GM18507 (cell line): ENCODE measurements around the gene ARMCX2.
"Not testable (repeated sequence)": the region's sequence is repeated elsewhere in the genome, so short reads cannot be mapped to it uniquely, and the experiment has no call there.

Experiments used
- DNase-seq: peaks from one replicate; pipeline ENCODE4 v3.0.0; 2011; ENCODE audit warnings: low read depth; ENCODE audit not compliant: insufficient read length; ENCODE audit errors: extremely low spot score
- FAIRE-seq: peaks from 2 replicates; lab custom pipeline; 2011; peaks lifted over from hg19 to GRCh38; lab: Jason Lieb, UNC

Gene ARMCX2

DNA sequence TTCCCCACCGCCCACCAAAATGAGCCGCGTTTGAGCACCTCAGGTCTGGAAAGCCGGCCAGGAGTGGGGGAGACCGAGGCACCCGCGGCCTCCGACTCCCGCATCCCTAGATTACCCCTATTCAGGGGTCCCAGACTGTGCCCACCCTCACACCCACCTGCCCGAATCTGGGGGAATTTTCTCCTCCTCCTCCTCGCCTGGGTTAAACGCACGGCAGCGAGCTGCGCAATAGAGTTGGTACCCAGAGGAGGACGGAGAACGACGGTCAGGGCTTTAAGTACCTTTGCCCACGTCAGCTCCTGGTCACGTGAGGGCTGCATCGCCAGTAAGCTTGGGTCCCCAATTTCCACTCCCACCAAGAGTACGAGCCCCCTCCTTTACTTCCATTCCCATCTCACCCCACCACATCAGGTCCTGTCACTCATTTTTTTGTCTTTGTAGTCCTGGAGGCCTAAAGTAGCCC lies at the start of gene ARMCX2:
Gene ARMCX2, minus strand, starts transcription at position 250 of the 463 bp plus-strand sequence. CDS start 2,262 bp downstream, outside the sequence.
- peak; percentile 61 for FAIRE-seq
- DNase-seq: no peak

DNA sequence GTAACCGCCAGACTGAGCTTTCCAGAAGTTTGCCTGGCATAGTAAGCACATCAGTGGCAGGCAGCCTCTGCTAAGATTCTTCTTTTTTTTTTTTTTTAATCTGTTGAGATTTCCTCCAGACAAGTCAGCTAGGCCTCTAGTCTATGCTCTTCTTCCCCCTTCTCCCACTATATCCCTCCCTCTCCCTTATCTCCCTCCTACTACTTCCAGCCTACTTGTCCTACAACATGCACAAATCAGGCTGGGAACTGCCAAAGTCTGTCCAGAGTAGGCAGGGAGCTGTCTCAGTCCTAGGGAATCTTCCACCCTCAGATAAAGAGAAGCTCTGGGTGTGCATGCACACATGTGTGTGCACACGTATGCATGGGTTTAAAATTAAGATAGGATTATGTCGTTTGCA lies 49.7 kb upstream of the ARMCX2 start:
- FAIRE-seq (no peak), DNase-seq (no peak)

DNA sequence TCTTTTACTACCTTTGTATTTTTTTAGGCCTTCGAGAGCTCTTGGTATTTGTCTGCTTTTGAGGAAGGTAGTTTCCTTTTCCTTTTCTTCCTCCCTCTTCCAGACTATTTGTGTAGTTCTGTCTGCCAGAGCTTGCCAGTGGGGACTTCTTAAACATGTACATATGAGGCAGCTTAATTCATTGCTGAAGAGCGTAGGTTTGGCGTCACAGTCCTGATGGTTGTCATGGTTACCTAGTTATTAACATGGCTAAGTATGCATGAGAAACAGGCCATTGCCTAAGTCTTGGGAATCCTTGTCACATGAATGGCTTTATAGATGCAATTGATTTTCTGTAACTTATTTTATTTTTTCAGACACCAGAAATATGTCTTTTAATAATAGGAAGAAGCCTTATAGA lies 48.5 kb upstream of the ARMCX2 start:
- FAIRE-seq (no peak), DNase-seq (no peak)

DNA sequence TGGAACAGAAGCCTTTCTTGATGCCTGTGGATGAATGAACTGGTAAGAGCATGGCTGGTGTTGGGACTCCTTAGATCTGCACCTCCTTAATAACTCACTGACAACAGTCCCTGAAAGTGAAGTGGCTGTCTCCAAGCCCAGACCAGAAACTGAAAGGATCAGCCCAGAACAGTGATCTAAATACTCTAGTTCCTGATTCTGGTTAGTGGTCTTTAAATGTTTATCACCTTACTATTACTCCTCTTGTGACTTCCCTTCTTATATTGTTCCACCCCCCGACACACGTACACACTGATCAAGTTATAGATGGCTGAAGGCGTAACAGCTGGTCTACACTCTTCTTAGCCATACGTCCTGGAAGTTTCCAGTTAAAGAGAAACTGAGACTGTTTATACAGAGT lies 33.8 kb upstream of the ARMCX2 start:
- FAIRE-seq: peak; percentile 82

DNA sequence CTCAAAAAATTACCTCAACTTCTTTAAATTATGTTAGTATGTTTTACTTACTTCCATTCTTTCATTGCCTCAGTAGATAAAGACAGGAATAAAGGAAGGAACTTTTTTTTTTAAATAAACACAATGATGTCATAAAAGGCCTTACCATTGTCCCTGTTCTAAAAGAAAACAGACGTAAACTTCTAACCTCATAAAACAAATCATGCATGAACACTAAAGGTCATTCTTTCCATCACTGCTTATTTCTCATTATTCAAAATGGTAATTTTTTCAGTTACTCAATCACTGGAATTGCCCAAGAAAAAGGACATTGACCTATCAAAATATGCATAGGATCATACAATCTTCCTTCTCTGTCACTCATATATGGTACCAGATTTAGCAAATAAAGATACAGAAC lies 32.2 kb upstream of the ARMCX2 start:
- no peak for DNase-seq
- FAIRE-seq: no peak

More for the DNA sequence above, 33.8 kb upstream of the ARMCX2 start:
- DNase-seq: no peak

DNA sequence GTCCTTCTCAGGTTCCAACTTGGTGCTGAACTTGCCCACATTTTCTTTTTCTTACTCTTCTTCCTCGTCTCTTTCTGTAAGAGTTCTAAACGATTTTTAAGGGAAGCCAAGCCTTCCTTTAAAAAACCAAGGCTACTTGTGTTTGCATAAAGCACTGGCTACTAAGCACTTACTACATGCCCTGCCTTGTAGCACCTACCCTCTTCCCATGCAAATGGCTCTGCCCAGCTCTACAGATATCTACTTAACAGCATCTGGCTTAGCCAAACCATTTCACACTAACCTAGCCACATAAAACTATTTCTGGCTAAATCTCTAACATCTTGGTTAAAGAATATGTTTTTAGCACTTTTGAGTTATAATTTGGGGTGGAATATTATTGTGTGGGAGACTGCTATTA lies 26.9 kb upstream of the ARMCX2 start:
- no peak for DNase-seq
- no peak for FAIRE-seq

DNA sequence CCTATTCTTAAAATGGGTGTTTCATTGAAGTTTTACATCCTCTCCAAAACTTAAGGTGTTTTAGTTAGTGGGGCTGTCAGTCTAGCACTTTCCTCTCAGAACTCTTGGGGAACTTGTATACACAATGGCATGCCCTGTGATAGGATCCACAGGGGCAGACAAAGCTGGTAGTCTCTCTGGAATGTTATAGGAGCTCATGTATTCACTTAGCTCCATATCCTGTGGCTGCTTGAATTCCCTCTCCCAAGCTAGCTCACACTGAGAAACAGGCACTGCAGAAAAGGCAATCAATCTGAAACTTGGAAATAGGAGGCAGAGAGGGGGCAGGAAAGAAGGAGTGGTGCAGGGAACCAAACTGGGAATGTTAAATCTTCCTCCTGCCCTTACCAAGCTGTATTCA lies 26.3 kb upstream of the ARMCX2 start:
- DNase-seq: no peak
- FAIRE-seq: no peak

DNA sequence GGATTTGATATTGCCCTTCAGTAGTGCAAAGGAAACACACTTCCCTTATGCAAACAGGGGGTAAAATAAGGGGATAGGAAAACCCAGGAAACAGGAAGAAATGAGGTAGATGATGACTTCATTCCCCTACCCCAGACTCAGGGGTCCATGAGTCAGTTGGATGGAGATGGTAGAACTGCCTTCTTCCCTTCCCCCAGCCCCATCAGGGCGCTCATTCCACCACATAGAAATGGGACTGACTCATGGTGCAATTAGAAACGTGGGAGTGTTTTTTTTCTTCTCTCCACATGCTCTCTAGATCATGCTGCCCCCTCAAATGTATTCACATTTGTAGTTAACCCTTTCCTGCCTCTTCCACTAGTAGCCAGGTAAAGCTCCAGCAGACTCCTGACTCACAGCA lies 23.1 kb upstream of the ARMCX2 start:
- FAIRE-seq (no peak), DNase-seq (no peak)

DNA sequence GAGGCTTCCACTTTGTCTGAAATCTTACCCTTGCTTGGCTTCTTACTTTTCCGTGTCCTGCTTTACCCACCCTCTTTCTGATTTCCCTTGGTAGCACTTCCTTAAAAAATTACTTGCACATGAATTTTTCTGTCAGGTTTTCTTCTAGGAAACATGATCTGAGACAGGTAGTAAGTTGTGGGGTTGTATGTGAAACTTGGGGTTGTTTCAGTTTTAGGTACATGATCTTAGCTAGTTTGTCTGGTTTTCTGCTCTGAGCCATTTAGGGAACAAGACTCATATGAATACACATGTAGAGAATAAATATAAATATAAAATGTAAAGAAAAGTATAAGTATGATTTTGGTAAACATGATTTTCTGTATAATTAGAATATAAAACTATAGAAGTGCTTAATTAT lies 17.4 kb upstream of the ARMCX2 start:
- FAIRE-seq (peak; percentile 69), DNase-seq (no peak)

DNA sequence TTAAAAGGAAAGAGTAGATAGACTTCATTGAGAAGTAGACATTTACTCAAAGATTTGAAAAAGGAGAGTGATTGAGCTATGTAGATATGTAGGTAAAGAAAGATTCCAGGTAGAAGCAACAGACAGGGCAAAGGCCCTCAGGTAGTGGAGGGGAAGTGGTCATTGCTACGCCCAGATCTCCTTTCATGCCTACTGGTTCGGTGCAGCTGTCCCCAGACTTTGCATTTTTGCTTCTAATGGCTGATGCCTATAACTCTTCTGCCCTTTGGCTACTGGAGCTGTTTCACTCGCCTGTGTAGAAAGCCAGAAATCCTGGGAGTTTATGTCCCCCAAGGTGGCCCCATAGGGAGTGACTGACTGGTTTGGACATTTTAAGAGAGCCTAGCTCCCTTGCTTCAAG lies 16.9 kb upstream of the ARMCX2 start:
- FAIRE-seq: no peak
- DNase-seq: no peak

DNA sequence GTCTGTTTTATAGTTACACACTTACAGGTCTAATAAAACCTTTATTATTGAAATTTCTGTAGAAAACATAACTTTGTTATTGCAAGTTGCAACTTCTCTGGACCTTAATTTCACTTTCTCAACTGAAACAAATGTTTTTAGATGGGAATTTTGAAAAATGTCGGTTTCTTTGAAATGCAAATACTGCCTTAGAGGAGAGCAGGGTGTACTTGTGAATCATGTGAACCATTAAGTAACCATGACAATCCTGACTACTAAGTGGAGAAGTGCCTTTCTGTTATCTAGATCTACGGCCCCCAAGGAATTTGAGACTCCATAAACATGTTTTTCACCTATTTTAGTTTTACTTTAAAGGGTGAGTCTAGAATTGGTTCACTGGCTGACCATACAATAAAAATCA lies 8.5 kb upstream of the ARMCX2 start:
- DNase-seq: no peak
- FAIRE-seq: no peak

DNA sequence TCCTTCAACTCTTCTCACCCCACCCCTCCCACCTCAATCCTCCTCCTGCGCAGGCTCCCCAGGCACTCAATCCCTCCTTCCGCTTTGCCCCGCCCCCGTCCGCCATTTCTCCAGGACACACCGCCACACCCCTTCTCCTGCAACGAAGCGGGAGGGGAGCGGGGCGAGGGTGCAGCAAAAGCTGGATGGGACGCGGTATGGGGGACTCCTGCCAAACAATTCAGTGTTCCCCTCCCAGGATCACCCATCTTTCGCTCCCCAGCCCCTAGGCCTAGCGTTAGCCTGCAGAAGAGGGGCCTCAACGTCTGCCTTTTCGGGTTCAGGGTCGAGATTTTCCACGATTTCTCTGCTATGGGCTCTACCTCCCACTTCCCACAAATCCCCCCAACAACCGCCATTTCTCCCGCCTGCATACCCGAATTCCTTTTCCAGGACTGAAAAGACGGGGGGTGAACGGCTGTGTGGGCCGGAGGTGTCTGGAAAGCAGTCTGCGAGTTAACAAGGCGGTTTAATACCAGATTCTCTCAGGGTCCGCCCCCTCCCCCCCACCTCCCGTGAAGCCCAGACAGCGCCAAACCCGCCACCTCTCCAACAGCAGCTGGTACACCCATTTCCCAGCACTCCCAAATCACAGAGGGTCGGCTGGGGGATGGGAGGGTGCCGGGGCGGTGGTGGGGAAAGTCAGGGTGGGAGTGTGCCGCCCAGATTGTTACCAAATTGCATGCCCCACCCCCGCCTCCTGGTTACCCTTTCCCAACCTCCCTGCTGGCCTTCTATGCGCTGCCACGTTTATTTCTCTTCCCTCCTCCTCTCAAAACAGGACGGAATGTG lies 774 bp downstream of the ARMCX2 start:
- FAIRE-seq: peak; percentile 79
- no peak for DNase-seq

DNA sequence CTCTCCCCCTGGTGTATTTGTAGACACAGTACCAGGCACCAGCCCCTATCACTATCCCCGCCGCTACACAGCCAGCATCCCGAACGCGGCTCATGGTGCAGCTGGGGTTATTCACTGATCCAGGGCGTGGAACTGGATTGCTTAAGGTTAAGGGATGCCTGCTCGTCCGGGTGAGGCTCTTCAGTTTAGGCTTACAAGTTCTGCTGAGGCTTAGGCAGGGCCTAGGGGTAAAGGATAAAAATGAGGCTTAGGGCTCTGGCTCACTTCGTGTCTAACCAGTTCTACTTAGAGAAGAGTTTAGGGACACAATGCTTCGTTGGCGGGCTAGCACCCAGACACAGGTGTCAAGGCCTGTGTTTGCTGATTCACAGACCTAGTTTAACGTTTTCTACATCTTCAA lies 2.2 kb downstream of the ARMCX2 start:
- DNase-seq (no peak), FAIRE-seq (no peak)

DNA sequence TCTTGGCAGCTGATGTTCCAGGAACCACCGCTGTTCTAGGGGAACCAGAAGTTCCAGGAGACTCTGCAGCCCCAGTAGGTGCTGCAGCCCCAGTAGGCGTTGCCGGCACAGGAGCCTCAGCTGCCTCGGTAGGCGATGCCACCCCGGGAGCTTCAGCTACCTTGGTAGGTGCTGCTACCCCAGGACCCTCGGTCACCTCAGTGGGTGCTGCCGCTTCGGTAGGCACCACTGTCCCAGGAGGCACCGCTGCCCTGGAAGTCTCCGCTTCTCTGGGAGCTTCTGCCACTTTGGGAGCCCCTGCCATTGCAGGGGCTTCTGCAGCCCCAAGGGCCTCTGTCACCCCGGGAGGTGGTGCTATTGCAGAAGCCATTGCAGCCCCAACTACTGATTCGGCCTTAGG lies 2.8 kb downstream of the ARMCX2 start:
- FAIRE-seq (no peak), DNase-seq (no peak)

DNA sequence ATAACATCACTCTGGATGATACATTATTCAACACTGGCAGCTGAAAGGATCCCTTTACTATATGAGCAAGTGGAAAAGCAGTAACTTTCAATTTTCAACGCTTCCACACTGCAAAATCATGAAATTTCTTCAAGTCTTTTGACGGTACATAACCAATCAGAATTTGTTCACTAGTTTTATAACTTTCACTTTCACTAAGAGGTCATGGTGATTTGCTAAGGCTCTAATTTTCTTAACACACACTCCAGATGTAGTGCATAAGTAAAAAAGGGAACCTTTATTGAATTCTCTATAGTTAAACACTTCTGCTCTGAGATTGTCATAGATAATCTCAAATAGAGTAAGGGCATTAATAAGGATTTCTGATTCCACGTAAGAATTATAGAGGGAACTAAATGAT lies 4.1 kb downstream of the ARMCX2 start:
- FAIRE-seq: peak; percentile 69
- DNase-seq: no peak

DNA sequence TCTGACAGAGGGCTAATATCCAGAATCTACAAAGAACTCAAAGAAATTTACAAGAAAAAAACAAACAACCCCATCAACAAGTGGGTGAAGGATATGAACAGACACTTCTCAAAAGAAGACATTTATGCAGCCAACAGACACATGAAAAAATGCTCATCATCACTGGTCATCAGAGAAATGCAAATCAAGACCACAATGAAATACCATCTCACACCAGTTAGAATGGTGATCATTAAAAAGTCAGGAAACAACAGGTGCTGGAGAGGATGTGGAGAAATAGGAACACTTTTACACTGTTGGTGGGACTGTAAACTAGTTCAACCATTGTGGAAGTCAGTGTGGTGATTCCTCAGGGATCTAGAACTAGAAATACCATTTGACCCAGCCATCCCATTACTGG lies 11.9 kb downstream of the ARMCX2 start:
- not testable (repeated sequence) for FAIRE-seq, DNase-seq

DNA sequence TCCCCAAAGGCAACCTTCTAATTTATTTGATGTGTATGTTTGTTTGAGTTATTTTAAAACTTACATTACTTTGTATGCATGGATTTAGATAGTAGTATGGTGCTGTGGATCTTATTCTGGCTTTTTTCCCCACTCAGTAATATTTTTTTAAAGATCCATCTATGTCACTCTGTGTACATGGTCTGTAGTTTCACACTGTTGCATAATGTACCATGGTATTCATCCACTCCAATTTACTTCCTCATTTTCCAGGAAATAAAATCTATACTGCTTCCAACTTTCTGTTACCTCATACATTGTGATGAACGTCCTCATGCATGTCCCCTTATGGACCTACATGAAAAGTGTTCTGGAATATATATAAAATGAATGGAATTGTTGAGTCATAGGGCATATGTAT lies 17.6 kb downstream of the ARMCX2 start:
- no peak for DNase-seq
- FAIRE-seq: no peak

DNA sequence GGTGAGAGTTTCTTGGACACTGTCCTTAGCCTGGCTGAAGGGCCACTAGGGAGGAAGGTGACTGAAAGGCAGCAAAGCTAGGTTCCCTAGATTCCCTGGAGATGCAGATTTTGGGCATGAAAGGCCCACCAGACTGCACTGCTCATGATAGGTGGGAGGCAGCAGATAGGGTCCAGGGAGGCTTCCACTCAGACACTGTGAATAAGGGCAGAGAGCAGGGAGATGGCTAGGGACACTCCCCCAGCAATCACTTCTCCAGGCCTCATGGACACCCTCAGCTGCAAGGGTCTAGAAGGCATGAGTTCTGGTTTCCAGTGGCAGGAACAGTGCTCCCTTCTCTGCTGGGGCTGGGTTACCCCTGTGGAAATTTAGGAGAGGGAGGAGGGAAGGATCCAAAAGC lies 20.1 kb downstream of the ARMCX2 start:
- no peak for FAIRE-seq

DNA sequence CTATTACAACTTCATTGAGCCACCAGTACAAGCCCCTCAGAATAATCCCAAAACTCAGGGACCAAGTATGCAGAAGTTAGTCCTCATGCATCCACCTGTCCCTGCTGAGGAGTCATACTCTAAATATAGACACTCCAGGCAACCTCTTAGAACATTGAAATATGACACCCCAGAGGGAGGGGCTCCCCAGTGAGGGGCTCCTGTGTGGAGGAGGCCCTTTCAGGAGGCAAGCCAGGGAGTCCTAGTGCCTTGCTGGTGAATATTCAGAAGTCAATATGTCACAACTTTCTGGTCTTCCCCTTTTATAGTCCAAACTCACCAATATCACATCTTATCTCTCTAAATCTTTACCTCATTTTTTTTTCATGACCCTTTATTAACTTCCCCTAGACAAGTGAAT lies 40.3 kb downstream of the ARMCX2 start:
- DNase-seq (no peak), FAIRE-seq (no peak)

More for the DNA sequence above, 20.1 kb downstream of the ARMCX2 start:
- no peak for DNase-seq

DNA sequence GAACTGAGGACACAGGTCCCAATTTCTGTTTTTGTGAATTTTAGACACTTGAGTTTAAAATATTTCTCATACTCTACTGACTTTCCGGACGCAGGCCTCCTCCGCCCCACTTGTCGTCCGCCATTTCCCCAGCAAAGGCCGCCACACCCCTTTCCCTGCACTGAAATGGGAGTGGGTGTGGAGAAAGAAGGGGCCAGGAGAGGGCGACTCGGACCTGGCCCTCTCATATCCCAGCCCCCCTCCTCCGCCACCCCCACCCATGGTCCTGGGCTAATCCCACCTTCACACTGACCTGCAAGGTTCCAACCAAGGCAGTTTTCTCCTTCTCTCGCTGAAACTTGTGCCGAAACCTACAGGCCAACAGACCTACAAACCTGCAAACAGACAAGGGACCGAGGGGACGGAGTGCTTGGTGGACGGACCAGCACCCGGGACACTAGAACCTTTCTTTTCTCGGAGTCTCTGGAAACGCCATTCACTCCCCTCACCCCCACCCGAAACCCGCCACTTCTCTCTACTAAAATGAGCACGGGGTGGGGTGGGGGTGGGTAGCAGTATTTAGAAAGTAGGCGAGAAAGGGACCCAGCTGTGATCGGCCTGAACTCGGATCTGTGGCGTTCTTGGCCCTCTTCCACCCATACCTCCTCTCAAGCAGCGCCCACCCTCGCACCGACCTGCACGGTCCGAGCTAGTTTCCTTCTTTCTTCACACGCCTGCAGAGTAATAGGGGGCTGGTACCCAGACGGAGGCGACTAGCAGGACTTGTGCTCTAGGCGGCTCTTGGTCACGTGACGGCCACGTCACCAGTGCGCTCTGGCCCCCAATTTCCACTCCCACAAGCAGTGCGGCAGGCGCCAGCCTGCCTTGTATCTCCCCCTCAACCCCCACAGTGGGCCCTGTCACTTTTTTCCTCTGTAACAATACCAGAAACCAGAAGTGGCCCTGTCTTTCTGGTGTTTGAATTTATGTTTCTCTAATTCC lies 42.1 kb downstream of the ARMCX2 start, which contains the start of gene ARMCX6:
Gene ARMCX6, minus strand, starts transcription at position 790 of the 981 bp plus-strand sequence. CDS start 1,380 bp downstream, outside the sequence.
- peak; percentile 88 for FAIRE-seq
- DNase-seq: no peak
